Erythroblast (primary cell): ENCODE measurements around the gene ZNF17.

Experiments
- GATA1 ChIP-seq: IDR thresholded peaks from 2 replicates; pipeline ENCODE4 v1.6.1; 2011; ENCODE audit warnings: low read depth, mild to moderate bottlenecking, control low read depth, low read length, moderate library complexity
- POLR2A ChIP-seq: IDR thresholded peaks from 2 replicates; pipeline ENCODE4 v1.6.1; 2011; ENCODE audit warnings: mild to moderate bottlenecking, low read length

DNA sequence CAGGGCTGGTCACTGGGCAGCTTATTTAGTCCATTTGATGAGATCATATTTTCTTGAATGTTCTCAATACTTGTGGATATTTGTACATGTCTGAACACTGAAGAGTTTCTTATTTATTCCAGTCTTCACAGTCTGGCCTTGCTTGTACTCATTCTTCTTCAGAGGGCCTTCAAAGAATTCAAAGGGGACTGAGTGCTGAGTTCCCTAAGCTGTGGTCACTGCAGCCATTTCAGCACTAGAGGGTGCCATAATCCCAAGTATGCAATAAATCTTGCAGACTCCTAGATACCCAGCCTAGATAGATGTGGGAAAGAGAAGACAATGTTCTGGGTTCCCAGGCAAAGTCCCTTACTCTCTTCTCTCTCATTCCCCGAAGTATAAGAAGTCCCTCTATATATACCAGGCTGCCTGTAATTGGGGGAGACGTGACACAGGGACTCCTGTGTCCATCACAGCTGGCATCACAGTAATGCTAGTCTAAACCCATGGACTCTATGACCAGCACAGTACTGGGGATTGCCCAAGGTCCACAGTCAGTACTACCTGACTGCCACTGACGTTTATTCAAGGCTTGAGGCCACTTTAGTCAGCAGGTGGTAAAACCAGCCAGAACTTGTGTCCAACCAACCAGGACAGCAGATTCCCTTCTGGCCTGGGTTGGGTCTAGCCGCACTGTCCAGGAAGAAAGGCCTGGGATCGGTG lies 54.9 kb downstream of the ZNF17 start:
- TF ChIP-seq POLR2A (no peak), GATA1 (no peak)
